GM20000 (cell line): ENCODE results near the gene KCNMA1.

Experiments
- DNase-seq: peaks from one replicate; pipeline ENCODE4 v3.0.0; 2012; ENCODE audit warnings: low spot score
- TF ChIP-seq, protein P1 (sequence below): IDR thresholded peaks from 2 replicates; pipeline ENCODE4 v1.5.1; 2012; ENCODE audit warnings: mild to moderate bottlenecking, control low read depth; ENCODE audit errors: extremely low read depth, missing control alignments

KCNMA1 gene

DNA sequence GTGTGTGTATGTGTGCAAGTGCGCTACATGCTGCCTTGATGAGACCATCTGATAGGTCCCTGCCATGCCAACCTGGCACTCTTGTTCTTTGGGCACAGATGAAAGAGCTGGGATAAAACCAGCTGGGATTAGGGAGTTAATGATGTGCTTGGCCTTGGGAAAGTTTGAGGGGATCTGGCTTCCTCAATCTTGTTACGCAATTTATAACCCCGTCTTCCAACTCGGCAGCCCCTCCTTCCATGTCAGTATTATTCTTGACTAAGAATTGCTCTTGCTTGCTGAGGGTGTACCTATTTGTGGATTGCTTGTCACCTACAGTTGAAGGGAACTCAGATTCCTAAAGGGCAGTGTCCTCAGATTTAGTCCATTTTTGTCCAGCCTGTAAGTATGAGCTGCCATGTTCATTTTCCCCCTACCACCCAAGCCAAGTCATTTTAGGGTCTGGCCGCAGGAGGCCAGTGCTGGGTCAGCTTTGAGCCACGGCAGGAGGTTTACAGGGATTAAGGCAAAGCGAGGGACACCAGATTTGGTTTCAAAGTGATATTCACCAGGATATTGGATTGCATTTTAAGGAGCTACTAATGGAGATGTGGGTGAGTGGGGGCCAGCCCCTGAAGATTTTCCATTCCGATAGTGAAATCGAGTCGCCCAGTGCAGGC lies 34.1 kb upstream of the KCNMA1 start:
- DNase-seq = no peak
- TF ChIP-seq, protein P1, sequence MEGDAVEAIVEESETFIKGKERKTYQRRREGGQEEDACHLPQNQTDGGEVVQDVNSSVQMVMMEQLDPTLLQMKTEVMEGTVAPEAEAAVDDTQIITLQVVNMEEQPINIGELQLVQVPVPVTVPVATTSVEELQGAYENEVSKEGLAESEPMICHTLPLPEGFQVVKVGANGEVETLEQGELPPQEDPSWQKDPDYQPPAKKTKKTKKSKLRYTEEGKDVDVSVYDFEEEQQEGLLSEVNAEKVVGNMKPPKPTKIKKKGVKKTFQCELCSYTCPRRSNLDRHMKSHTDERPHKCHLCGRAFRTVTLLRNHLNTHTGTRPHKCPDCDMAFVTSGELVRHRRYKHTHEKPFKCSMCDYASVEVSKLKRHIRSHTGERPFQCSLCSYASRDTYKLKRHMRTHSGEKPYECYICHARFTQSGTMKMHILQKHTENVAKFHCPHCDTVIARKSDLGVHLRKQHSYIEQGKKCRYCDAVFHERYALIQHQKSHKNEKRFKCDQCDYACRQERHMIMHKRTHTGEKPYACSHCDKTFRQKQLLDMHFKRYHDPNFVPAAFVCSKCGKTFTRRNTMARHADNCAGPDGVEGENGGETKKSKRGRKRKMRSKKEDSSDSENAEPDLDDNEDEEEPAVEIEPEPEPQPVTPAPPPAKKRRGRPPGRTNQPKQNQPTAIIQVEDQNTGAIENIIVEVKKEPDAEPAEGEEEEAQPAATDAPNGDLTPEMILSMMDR = no peak

DNA sequence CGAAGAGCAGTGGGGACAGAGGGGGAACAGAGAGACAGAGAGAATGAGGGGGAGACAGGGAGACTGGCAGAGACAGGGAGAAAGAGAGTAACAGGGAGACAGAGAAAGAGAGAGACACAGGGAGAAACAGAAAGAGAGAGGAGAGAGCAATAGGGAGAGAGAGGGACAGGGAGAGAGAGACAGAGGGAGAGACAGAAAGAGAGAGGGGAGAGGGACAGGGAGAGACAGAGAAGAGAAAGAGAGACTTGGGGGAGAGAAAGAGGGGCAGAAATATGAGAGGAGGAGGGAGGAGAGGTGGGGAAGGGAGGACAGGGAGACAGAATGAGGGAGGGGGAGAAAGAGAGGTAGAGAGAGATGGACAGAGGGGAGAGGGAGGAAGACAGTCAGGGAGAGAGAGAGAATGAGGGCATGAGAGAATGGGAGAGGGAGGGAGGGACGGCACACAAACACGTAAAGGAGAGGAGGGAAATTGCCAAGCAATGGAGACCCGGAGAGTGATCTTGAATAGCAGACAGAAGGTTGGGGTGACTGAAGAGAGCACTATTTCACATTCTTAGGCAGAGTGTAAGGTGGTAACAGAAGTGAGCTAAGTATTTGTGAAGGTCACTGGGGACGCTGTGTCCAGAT lies 33.3 kb upstream of the KCNMA1 start:
- TF ChIP-seq, protein P1 = no peak
- no peak for DNase-seq

DNA sequence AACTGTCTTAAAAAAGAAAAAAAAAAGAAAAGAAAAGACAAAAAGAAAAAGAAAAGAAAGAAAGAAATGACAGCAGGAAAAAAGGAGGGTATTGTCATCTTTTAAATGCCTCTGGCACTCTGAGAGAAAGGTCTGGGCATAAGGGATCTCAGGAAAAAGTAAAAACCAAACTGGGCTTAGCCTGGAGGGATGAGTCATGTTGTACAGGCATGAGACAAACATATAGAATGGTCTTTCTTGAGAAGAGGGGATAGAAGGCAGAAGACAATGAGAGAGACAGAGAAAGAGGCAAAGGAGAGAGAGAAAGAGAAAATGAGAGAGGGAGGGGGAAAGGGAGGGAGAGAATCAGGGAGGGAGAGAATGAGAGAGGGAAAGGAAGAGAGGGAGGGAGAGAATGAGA lies 32.3 kb upstream of the KCNMA1 start:
- TF ChIP-seq, protein P1 = no peak

DNA sequence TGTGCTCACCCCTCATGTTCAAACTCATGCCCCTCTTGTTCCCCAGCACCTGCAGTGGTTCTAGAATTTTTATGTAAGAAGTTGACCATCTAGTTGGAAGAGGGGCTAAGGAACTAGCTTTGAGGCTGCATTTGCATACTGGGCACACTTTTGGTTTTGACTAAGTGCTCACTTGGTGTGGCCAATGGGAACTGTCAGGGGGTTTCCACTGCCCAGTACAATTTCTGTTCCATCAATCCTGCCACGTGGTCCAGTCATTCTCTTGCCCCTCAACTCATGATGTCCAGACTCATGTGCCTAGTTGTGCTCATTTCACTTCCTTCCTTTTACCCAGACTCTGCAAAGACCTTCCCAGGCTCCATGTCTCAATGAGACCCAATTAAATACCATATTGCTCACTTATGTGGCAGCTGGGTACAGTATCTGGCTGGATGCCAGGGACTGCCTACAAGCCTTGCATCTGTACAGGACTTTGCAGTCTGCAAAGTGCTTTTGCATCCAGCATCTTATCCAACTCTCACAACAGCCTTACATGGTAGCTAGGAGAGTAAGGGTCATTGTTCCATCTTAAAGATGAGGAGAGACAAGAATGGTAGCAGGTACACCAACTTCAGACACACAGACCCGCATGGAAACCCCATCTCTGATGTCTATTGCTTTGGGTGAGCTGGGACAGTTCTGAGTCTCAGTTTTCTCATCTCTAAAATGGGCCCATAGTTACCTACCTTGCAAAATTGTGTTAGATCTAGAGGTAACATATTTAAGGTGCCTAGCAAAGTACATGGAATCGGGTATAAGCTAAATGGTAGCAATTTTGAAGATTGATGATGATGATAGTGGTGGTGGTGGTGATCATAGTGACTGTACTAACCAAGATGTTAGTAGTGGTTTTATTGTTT lies 30.1 kb upstream of the KCNMA1 start:
- TF ChIP-seq, protein P1 = no peak
- no peak for DNase-seq

More for the DNA sequence above, 32.3 kb upstream of the KCNMA1 start:
- DNase-seq = no peak

DNA sequence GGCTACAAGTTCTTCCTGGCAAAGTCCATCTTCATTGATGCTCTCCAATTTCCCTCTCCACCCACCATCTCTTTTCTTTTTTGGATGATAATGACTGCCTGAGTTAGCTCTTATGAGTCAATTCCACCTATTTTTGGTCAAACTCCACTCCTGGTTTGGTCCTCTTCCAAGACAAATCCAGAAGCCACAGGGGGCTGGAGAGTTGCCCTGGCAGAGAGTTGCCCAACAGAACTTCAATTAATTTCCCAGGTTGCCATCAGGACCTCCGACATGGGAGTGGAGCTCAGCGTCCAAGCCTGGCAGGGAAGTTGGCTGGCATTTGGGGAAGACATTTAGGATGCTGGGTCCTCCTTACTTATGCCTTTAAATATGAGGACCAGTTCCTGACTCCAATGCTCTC lies 29.2 kb upstream of the KCNMA1 start:
- TF ChIP-seq, protein P1 = no peak

DNA sequence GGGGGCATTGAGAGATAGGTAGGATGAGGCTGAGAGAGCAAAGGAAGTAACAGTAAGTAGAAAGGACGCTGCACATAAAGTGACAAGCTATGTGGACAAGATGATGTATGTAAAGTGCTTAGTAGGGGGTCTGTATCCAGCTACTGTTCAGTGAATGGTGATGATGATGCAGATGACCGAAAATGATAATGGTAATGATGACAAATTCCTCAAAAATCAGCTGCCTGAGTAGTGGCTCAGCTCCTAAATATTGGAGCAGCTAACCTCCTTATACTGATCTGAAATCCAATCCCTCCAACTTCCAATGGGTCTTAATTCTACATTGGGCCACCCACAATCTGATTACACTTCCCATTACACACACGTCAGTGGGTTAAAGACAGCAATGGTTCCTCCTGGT lies 27.1 kb upstream of the KCNMA1 start:
- TF ChIP-seq, protein P1 = no peak
- no peak for DNase-seq

More for the DNA sequence above, 29.2 kb upstream of the KCNMA1 start:
- no peak for DNase-seq

DNA sequence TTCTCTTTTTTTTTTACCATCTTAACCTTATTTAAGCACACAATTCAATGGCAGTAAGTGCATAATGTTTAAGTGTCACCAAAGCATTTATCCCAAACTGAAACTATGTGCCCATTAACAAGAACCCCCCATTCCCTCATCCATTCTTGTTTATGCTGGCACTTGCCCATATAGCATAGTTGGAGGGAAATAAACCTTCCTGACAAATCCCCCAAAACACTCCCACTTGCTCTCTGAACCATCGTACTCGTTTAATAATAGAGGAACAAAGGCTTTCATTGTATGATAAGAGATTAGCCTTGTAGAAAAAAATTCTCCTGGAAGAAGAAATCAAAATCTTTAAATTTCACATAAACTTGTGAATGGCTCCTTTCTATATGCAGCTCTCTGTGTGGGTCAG lies 26.4 kb upstream of the KCNMA1 start:
- TF ChIP-seq, protein P1 = no peak
- no peak for DNase-seq
